GM19043 (cell line): ENCODE results near the gene DLGAP4.

Experiments used
- ATAC-seq: cut with Tn5 transposase; IDR thresholded peaks from one replicate; pipeline ENCODE4 v1.9.1; 2021; ENCODE audit warnings: low read depth; ENCODE audit not compliant: unreplicated experiment

DLGAP4 gene

GRCh38 chr20:36307412-36308325, 1.5 kb downstream of the DLGAP4 start:
- no peak for ATAC-seq

GRCh38 chr20:36308353-36308752, 2.2 kb downstream of the DLGAP4 start:
- no peak for ATAC-seq

- ATAC-seq = no peak
These were observed 2.8 kb downstream of the DLGAP4 start for GRCh38 chr20:36308986-36309385.

- no peak for ATAC-seq
These were observed 3.5 kb downstream of the DLGAP4 start for GRCh38 chr20:36309643-36310042.

GRCh38 chr20:36310215-36310981, 4.3 kb downstream of the DLGAP4 start:
- ATAC-seq = no peak

GRCh38 chr20:36311141-36311853, 5.2 kb downstream of the DLGAP4 start:
- no peak for ATAC-seq

GRCh38 chr20:36311854-36312723, 6.0 kb downstream of the DLGAP4 start:
- no peak for ATAC-seq

GRCh38 chr20:36312724-36313441, 6.7 kb downstream of the DLGAP4 start:
- no peak for ATAC-seq

- ATAC-seq = no peak
These were observed 7.3 kb downstream of the DLGAP4 start for GRCh38 chr20:36313476-36313875.

GRCh38 chr20:36313926-36314325, 7.8 kb downstream of the DLGAP4 start:
- no peak for ATAC-seq

GRCh38 chr20:36314734-36315544, 8.8 kb downstream of the DLGAP4 start:
- no peak for ATAC-seq

- ATAC-seq = no peak
These were observed 9.6 kb downstream of the DLGAP4 start for GRCh38 chr20:36315545-36316351.

- ATAC-seq = no peak
These were observed 11.5 kb downstream of the DLGAP4 start for GRCh38 chr20:36317675-36318074.

- ATAC-seq = no peak
These were observed 12.0 kb downstream of the DLGAP4 start for GRCh38 chr20:36318166-36318565.

- no peak for ATAC-seq
These were observed 13.5 kb downstream of the DLGAP4 start for GRCh38 chr20:36319356-36320260.

GRCh38 chr20:36320261-36320897, 14.2 kb downstream of the DLGAP4 start:
- no peak for ATAC-seq
